ENCODE results near the gene KREMEN2. TPM values are rescaled to one million over a fixed set of nuclear protein-coding genes. Genes with fewer than 3 reads are reported as not detected.

Gene KREMEN2, protein sequence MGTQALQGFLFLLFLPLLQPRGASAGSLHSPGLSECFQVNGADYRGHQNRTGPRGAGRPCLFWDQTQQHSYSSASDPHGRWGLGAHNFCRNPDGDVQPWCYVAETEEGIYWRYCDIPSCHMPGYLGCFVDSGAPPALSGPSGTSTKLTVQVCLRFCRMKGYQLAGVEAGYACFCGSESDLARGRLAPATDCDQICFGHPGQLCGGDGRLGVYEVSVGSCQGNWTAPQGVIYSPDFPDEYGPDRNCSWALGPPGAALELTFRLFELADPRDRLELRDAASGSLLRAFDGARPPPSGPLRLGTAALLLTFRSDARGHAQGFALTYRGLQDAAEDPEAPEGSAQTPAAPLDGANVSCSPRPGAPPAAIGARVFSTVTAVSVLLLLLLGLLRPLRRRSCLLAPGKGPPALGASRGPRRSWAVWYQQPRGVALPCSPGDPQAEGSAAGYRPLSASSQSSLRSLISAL
- not detected for total RNA-seq
- polyA plus RNA-seq = not detected
- long read RNA-seq, donor 1 = 0 reads
- long read RNA-seq, donor 2 = 0 reads
- long read RNA-seq, donor 3 = 0 reads
- long read RNA-seq, donor 4 = 0 reads
- long read RNA-seq, donor 5 = 0 reads
- long read RNA-seq, donor 6 = 0 reads
- long read RNA-seq, donor 7 = 0 reads
- long read RNA-seq, donor 8 = 0 reads
- long read RNA-seq, donor 9 = 0 reads
- long read RNA-seq, donor 10 = 0 reads

DNA sequence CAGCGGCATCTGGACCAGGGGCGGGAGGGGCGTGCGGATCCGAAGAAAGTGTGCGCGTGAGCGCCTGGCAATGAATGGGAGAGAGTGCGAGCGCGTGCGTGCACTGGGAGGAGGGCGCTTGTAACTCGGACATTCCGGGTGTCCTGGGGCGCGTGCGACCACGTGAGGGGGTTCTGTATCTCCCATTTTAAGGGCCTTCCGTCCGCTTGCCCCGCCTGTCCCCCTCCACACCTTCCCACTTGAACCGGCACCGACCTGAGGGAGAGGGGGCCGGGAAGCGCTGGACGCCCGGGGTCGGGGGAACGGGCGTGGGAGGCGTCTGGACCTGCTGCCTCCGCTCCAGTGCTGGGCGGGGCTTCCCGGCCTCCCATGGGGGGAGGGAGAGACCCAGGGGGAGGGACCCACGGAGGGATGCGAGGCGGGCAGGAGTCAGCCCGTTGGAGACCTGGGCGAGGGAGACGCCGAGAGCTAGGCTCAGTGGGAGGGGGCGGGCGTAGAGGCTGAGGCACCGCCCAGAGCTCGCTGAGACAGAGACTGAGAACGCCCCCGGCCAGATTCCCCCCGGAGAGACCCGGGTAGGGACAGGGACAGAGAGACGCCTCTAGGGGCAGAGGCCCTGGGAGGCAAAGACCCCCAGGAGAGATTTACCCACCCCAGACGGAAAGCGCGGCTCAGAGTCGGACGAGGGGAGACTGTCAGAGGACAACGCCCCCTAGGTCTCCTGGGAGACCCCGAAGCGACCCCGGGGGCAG is at the start of gene KREMEN2:
KREMEN2 (plus strand) TSS at position 553 of the 752 bp plus-strand sequence. CDS start 246 bp downstream, outside the sequence.
- Histone ChIP-seq H3K36me3 (replicated peaks in 1 of 2) (no peaks in the 10 kb centered on the region), H3K27me3 (peaks cover 71% of the 10 kb centered on the region), H3K4me3 (peak within 1 kb of the TSS in 1 of 4 donors; percentile 26), H3K4me1 (replicated peaks in 1 of 2) (peaks cover 19 to 25% of the 10 kb centered on the region in 2 donors), H3K9me3 (replicated peaks in 1 of 3) (no peaks in the 10 kb centered on the region), H3K27ac (no peak within 1 kb of the TSS)
- 0 to 2% (median 1%) methylated on average over 15 to 60 of the region's 60 CpGs for WGBS, 4 donors
- intact Hi-C loops (cut with DNase I) = no loop called here
- peak in 1 of 7 donors; percentile 23 for DNase-seq
- TF ChIP-seq, protein P1, sequence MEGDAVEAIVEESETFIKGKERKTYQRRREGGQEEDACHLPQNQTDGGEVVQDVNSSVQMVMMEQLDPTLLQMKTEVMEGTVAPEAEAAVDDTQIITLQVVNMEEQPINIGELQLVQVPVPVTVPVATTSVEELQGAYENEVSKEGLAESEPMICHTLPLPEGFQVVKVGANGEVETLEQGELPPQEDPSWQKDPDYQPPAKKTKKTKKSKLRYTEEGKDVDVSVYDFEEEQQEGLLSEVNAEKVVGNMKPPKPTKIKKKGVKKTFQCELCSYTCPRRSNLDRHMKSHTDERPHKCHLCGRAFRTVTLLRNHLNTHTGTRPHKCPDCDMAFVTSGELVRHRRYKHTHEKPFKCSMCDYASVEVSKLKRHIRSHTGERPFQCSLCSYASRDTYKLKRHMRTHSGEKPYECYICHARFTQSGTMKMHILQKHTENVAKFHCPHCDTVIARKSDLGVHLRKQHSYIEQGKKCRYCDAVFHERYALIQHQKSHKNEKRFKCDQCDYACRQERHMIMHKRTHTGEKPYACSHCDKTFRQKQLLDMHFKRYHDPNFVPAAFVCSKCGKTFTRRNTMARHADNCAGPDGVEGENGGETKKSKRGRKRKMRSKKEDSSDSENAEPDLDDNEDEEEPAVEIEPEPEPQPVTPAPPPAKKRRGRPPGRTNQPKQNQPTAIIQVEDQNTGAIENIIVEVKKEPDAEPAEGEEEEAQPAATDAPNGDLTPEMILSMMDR (IDR thresholded peaks at IDR 0.05) = no peak
- no peak for TF ChIP-seq POLR2A (IDR thresholded peaks at IDR 0.05)

DNA sequence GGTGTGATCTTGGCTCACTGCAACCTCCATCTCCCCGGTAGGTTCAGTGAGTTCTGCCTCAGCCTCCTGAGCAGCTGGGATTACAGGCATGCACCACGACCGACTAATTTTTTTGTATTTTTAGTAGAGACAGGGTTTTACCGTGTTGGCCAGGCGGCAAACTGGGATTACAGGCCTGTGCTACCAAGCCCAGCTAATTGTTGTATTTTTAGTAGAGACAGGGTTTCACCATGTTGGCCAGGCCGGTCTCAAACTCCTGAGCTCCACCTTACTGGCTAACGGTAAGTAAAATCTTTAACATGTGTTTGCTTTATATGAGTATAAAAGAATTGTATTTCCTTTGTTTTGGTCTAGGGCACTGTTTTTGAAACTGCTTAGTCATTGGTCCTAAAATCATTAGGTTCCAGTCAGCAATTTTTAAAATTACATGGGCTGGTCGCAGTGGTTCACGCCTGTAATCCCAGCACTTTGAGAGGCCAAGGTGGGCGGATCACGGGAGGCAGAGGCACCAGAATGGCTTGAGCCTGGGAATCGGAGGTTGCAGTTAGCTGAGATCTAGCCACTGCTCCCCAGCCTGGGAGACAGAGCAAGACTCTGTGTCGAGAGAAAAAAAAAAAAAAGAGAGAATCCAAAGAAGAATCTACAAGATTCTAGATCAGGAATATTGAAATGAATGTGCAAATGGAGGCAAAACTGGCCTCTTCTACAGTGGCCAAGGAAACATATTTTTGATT is 48.7 kb upstream of the KREMEN2 start:
- WGBS, 4 donors = 82 to 88% (median 85%) methylated on average over 13 of the region's 13 CpGs
- no peaks in the 10 kb centered on the region for H3K9me3 ChIP-seq (replicated peaks in 1 of 3)
- H3K36me3 ChIP-seq (replicated peaks in 1 of 2) = peaks cover 0 to 28% of the 10 kb centered on the region in 2 donors
- H3K4me3 ChIP-seq = no peak overlapping the region
- DNase-seq = no peak
- TF ChIP-seq, protein P1 (IDR thresholded peaks at IDR 0.05) = no peak
- TF ChIP-seq POLR2A (IDR thresholded peaks at IDR 0.05) = no peak
- H3K27me3 ChIP-seq = no peaks in the 10 kb centered on the region
- H3K4me1 ChIP-seq (replicated peaks in 1 of 2) = peaks cover 7 to 22% of the 10 kb centered on the region in 2 donors
- intact Hi-C loops (cut with DNase I) = no loop called here
- no peak overlapping the region for H3K27ac ChIP-seq

- H3K27ac ChIP-seq = peak overlapping the region in 4 of 5 donors; percentile 15 to 81 (median 63)
- WGBS, 4 donors = 6 to 7% (median 7%) methylated on average over 12 to 13 of the region's 13 CpGs
Measured at GRCh38 chr16:2919511-2920255, 44.4 kb upstream of the KREMEN2 start.

More at GRCh38 chr16:2919511-2920255, 44.4 kb upstream of the KREMEN2 start:
- TF ChIP-seq, protein P1 (IDR thresholded peaks at IDR 0.05) = peak; percentile 93 to 98 (median 95)
- no peak for TF ChIP-seq POLR2A (IDR thresholded peaks at IDR 0.05)
- Histone ChIP-seq H3K4me1 (replicated peaks in 1 of 2) (peaks cover 0 to 10% of the 10 kb centered on the region in 2 donors), H3K4me3 (no peak overlapping the region), H3K9me3 (replicated peaks in 1 of 3) (no peaks in the 10 kb centered on the region), H3K36me3 (replicated peaks in 1 of 2) (peaks cover 0 to 24% of the 10 kb centered on the region in 2 donors), H3K27me3 (no peaks in the 10 kb centered on the region)
- DNase-seq = peak; percentile 56 to 88 (median 72)
- intact Hi-C loops (cut with DNase I) = loop anchor here (2.0 to 10.0 kb wide), 3 partner anchors 45 to 65 kb away; partner anchors contain the start of gene PKMYT1 (in 1 of the 2)

Measured in adrenal gland (tissue), 19 donors.